Ovary (tissue), 3 donors: Measurements from ENCODE around the gene CNGA3.

Experiments used
- CTCF ChIP-seq, 3 donors: fragments of 450-650 bp in 2 of 3; fragments of 200-600 bp in 1 of 3; IDR thresholded peaks; one replicate each; pipeline versions ENCODE4 v1.5.1 to v1.8.0; 2016 to 2022; ENCODE audit warnings: antibody characterized with exemption in 3 of 3, mild to moderate bottlenecking in 1 of 3
- POLR2A ChIP-seq: fragments of 450-650 bp; IDR thresholded peaks from one replicate; pipeline ENCODE4 v1.6.1; 2017; ENCODE audit warnings: antibody characterized with exemption, mild to moderate bottlenecking, moderate library complexity
- donor health status: DM: no; HTN: no; CAD: no.

GRCh38 chr2:98379311-98380202 lies 33.3 kb downstream of the CNGA3 start:
- no peak for TF ChIP-seq CTCF (IDR thresholded peaks at IDR 0.05)
- no peak for TF ChIP-seq POLR2A
